Activated naive CD4-positive, alpha-beta T cell treated with Interleukin-2 at 50 U/mL for 16 hours (primary cell): ENCODE results near the gene MESP1.

Experiments used
- DNase-seq: peaks from one replicate; pipeline ENCODE4 v3.0.0-alpha.2; 2020

Gene MESP1

GRCh38 chr15:89780601-89781000 is 29.6 kb upstream of the MESP1 start:
- no peak for DNase-seq

- DNase-seq, result no peak
Measured at GRCh38 chr15:89778861-89779260, 27.8 kb upstream of the MESP1 start.

GRCh38 chr15:89777782-89778380 is 26.8 kb upstream of the MESP1 start:
- DNase-seq, result no peak

GRCh38 chr15:89777073-89777751 is 26.2 kb upstream of the MESP1 start:
- no peak for DNase-seq

GRCh38 chr15:89776274-89777072 is 25.4 kb upstream of the MESP1 start, which contains the start of gene MESP2:
Gene MESP2 (plus strand): TSS chr15:89776332. CDS start chr15:89776358, 26 bp downstream.
- DNase-seq, result peak; percentile 49

GRCh38 chr15:89775815-89776214 is 24.8 kb upstream of the MESP1 start:
- DNase-seq, result no peak

GRCh38 chr15:89774492-89774891 is 23.4 kb upstream of the MESP1 start:
- no peak for DNase-seq

GRCh38 chr15:89772932-89773583 is 22.0 kb upstream of the MESP1 start:
- no peak for DNase-seq

- DNase-seq, result no peak
Measured at GRCh38 chr15:89770041-89770440, 19.0 kb upstream of the MESP1 start.

GRCh38 chr15:89769366-89769765 is 18.3 kb upstream of the MESP1 start:
- no peak for DNase-seq

GRCh38 chr15:89768071-89768500 is 17.0 kb upstream of the MESP1 start:
- no peak for DNase-seq

- no peak for DNase-seq
Measured at GRCh38 chr15:89767411-89767915, 16.4 kb upstream of the MESP1 start.

GRCh38 chr15:89766357-89767311 is 15.6 kb upstream of the MESP1 start:
- no peak for DNase-seq

GRCh38 chr15:89765694-89766093 is 14.6 kb upstream of the MESP1 start:
- no peak for DNase-seq

- DNase-seq, result no peak
Measured at GRCh38 chr15:89761929-89762328, 10.9 kb upstream of the MESP1 start.

GRCh38 chr15:89761009-89761831 is 10.2 kb upstream of the MESP1 start:
- no peak for DNase-seq

- DNase-seq, result peak; percentile 72
Measured at GRCh38 chr15:89760303-89761008, 9.4 kb upstream of the MESP1 start.

- DNase-seq, result no peak
Measured at GRCh38 chr15:89759835-89760234, 8.8 kb upstream of the MESP1 start.

GRCh38 chr15:89758981-89759380 is 7.9 kb upstream of the MESP1 start:
- no peak for DNase-seq

GRCh38 chr15:89758283-89758682 is 7.2 kb upstream of the MESP1 start:
- no peak for DNase-seq
